Measurements from ENCODE around the gene TBC1D26.
"Not testable (repeated sequence)": the region's sequence is repeated elsewhere in the genome, so short reads cannot be mapped to it uniquely, and the experiment has no call there.

TBC1D26 gene

GRCh38 chr17:15776871-15777270 is 44.8 kb downstream of the TBC1D26 start:
- no peak overlapping the region for H3K4me3 ChIP-seq (ENCODE audit: insufficient read length, low read depth)
- no peaks in the 10 kb centered on the region for H3K27me3 ChIP-seq (ENCODE audit: insufficient read depth, insufficient read length)
- H3K9me3 ChIP-seq (ENCODE audit: insufficient read depth, low read length): peaks cover 38% of the 10 kb centered on the region
- H3K36me3 ChIP-seq (ENCODE audit: insufficient read depth, insufficient read length, low read length): no peaks in the 10 kb centered on the region
- no peak for DNase-seq (ENCODE audit: low read depth, low spot score)
- TF ChIP-seq YY1 (IDR thresholded peaks at IDR 0.05; ENCODE audit: insufficient read depth, insufficient read length): no peak
- no peak for TF ChIP-seq SUZ12 (IDR thresholded peaks at IDR 0.05; ENCODE audit: extremely low read depth, insufficient read depth, insufficient read length)
- TF ChIP-seq ZNF274 (IDR thresholded peaks at IDR 0.05; ENCODE audit: low read depth, low read length): no peak
- H3K4me1 ChIP-seq (ENCODE audit: insufficient read depth, insufficient read length): no peaks in the 10 kb centered on the region
- no peak overlapping the region for H3K9ac ChIP-seq (ENCODE audit: insufficient read length, low read depth)

GRCh38 chr17:15777297-15777696 is 45.2 kb downstream of the TBC1D26 start:
- Histone ChIP-seq H3K4me1 (ENCODE audit: insufficient read depth, insufficient read length) (no peaks in the 10 kb centered on the region), H3K9me3 (ENCODE audit: insufficient read depth, low read length) (peaks cover 38% of the 10 kb centered on the region), H3K36me3 (ENCODE audit: insufficient read depth, insufficient read length, low read length) (no peaks in the 10 kb centered on the region), H3K9ac (ENCODE audit: insufficient read length, low read depth) (no peak overlapping the region), H3K27me3 (ENCODE audit: insufficient read depth, insufficient read length) (no peaks in the 10 kb centered on the region), H3K4me3 (ENCODE audit: insufficient read length, low read depth) (no peak overlapping the region)
- TF ChIP-seq SUZ12 (IDR thresholded peaks at IDR 0.05; ENCODE audit: extremely low read depth, insufficient read depth, insufficient read length) (no peak), YY1 (IDR thresholded peaks at IDR 0.05; ENCODE audit: insufficient read depth, insufficient read length) (no peak), ZNF274 (IDR thresholded peaks at IDR 0.05; ENCODE audit: low read depth, low read length) (no peak)
- no peak for DNase-seq (ENCODE audit: low read depth, low spot score)

DNA sequence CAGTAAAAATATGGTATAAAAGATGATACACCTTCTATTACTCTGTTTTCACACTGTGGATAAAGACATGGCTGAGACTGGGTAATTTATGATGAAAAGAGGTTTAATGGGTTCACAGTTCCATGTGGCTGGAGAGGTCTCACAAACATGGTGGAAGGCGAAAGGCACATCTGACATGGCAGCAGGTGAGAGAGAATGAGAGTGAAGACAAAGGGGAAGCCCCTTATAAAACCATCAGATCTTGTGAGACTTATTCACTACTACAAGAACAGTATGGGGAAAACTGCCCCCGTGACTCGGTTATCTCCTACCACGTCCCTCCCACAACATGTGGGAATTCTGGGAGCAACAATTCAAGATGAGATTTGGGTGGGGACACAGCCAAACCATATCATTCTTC is 45.6 kb downstream of the TBC1D26 start:
- no peak overlapping the region for H3K4me3 ChIP-seq (ENCODE audit: insufficient read length, low read depth)
- no peak for DNase-seq (ENCODE audit: low read depth, low spot score)
- peaks cover 38% of the 10 kb centered on the region for H3K9me3 ChIP-seq (ENCODE audit: insufficient read depth, low read length)
- no peaks in the 10 kb centered on the region for H3K27me3 ChIP-seq (ENCODE audit: insufficient read depth, insufficient read length)
- H3K4me1 ChIP-seq (ENCODE audit: insufficient read depth, insufficient read length): no peaks in the 10 kb centered on the region
- H3K36me3 ChIP-seq (ENCODE audit: insufficient read depth, insufficient read length, low read length): no peaks in the 10 kb centered on the region
- no peak overlapping the region for H3K9ac ChIP-seq (ENCODE audit: insufficient read length, low read depth)
- no peak for TF ChIP-seq ZNF274 (IDR thresholded peaks at IDR 0.05; ENCODE audit: low read depth, low read length)
- TF ChIP-seq SUZ12 (IDR thresholded peaks at IDR 0.05; ENCODE audit: extremely low read depth, insufficient read depth, insufficient read length): no peak
- no peak for TF ChIP-seq YY1 (IDR thresholded peaks at IDR 0.05; ENCODE audit: insufficient read depth, insufficient read length)

DNA sequence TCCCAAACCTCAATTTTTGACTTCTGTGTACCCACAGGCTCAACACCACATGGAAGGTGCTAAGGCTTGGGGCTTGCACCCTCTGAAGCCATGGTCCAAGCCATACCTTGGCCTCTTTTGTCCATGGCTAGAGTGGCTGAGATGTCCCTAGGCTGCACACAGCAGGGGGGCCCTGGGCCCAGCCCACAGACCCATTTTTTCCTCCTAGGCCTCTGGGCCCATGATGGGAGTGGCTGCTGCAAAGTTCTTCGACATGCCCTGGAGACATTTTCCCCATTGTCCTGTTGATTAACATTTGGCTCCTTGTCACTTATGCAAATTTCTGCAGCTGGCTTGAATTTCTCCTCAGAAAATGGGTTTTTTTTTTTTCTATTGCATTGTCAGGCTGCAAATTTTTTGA is 47.0 kb downstream of the TBC1D26 start:
- no peak overlapping the region for H3K4me3 ChIP-seq (ENCODE audit: insufficient read length, low read depth)
- TF ChIP-seq YY1 (IDR thresholded peaks at IDR 0.05; ENCODE audit: insufficient read depth, insufficient read length) (no peak), ZNF274 (IDR thresholded peaks at IDR 0.05; ENCODE audit: low read depth, low read length) (no peak), SUZ12 (IDR thresholded peaks at IDR 0.05; ENCODE audit: extremely low read depth, insufficient read depth, insufficient read length) (no peak)
- DNase-seq (ENCODE audit: low read depth, low spot score): peak; percentile 9
- no peaks in the 10 kb centered on the region for H3K36me3 ChIP-seq (ENCODE audit: insufficient read depth, insufficient read length, low read length)
- peaks cover 38% of the 10 kb centered on the region for H3K9me3 ChIP-seq (ENCODE audit: insufficient read depth, low read length)
- H3K4me1 ChIP-seq (ENCODE audit: insufficient read depth, insufficient read length): no peaks in the 10 kb centered on the region
- no peaks in the 10 kb centered on the region for H3K27me3 ChIP-seq (ENCODE audit: insufficient read depth, insufficient read length)
- H3K9ac ChIP-seq (ENCODE audit: insufficient read length, low read depth): no peak overlapping the region

- TF ChIP-seq ZNF274 (IDR thresholded peaks at IDR 0.05; ENCODE audit: low read depth, low read length): no peak
- no peak for TF ChIP-seq YY1 (IDR thresholded peaks at IDR 0.05; ENCODE audit: insufficient read depth, insufficient read length)
- TF ChIP-seq SUZ12 (IDR thresholded peaks at IDR 0.05; ENCODE audit: extremely low read depth, insufficient read depth, insufficient read length): no peak
- Histone ChIP-seq H3K27me3 (ENCODE audit: insufficient read depth, insufficient read length) (no peaks in the 10 kb centered on the region), H3K9me3 (ENCODE audit: insufficient read depth, low read length) (peaks cover 38% of the 10 kb centered on the region), H3K4me3 (ENCODE audit: insufficient read length, low read depth) (no peak overlapping the region), H3K36me3 (ENCODE audit: insufficient read depth, insufficient read length, low read length) (no peaks in the 10 kb centered on the region), H3K9ac (ENCODE audit: insufficient read length, low read depth) (no peak overlapping the region), H3K4me1 (ENCODE audit: insufficient read depth, insufficient read length) (no peaks in the 10 kb centered on the region)
- no peak for DNase-seq (ENCODE audit: low read depth, low spot score)
Measured at GRCh38 chr17:15780188-15780587, 48.1 kb downstream of the TBC1D26 start.

GRCh38 chr17:15782866-15783265 is 50.8 kb downstream of the TBC1D26 start:
- DNase-seq (ENCODE audit: low read depth, low spot score): no peak
- Histone ChIP-seq H3K4me1 (ENCODE audit: insufficient read depth, insufficient read length) (no peaks in the 10 kb centered on the region), H3K9me3 (ENCODE audit: insufficient read depth, low read length) (peaks cover 26% of the 10 kb centered on the region), H3K4me3 (ENCODE audit: insufficient read length, low read depth) (no peak overlapping the region), H3K27me3 (ENCODE audit: insufficient read depth, insufficient read length) (no peaks in the 10 kb centered on the region), H3K9ac (ENCODE audit: insufficient read length, low read depth) (no peak overlapping the region), H3K36me3 (ENCODE audit: insufficient read depth, insufficient read length, low read length) (no peaks in the 10 kb centered on the region)
- no peak for TF ChIP-seq ZNF274 (IDR thresholded peaks at IDR 0.05; ENCODE audit: low read depth, low read length)
- no peak for TF ChIP-seq YY1 (IDR thresholded peaks at IDR 0.05; ENCODE audit: insufficient read depth, insufficient read length)
- no peak for TF ChIP-seq SUZ12 (IDR thresholded peaks at IDR 0.05; ENCODE audit: extremely low read depth, insufficient read depth, insufficient read length)

GRCh38 chr17:15783461-15783860 is 51.4 kb downstream of the TBC1D26 start:
- DNase-seq (ENCODE audit: low read depth, low spot score): no peak
- Histone ChIP-seq H3K9ac (ENCODE audit: insufficient read length, low read depth) (no peak overlapping the region), H3K36me3 (ENCODE audit: insufficient read depth, insufficient read length, low read length) (no peaks in the 10 kb centered on the region), H3K4me3 (ENCODE audit: insufficient read length, low read depth) (no peak overlapping the region), H3K27me3 (ENCODE audit: insufficient read depth, insufficient read length) (no peaks in the 10 kb centered on the region), H3K9me3 (ENCODE audit: insufficient read depth, low read length) (peaks cover 22% of the 10 kb centered on the region), H3K4me1 (ENCODE audit: insufficient read depth, insufficient read length) (no peaks in the 10 kb centered on the region)
- TF ChIP-seq ZNF274 (IDR thresholded peaks at IDR 0.05; ENCODE audit: low read depth, low read length): no peak
- TF ChIP-seq SUZ12 (IDR thresholded peaks at IDR 0.05; ENCODE audit: extremely low read depth, insufficient read depth, insufficient read length): no peak
- no peak for TF ChIP-seq YY1 (IDR thresholded peaks at IDR 0.05; ENCODE audit: insufficient read depth, insufficient read length)

GRCh38 chr17:15784351-15784750 is 52.3 kb downstream of the TBC1D26 start:
- DNase-seq (ENCODE audit: low read depth, low spot score); H3K4me1 ChIP-seq (ENCODE audit: insufficient read depth, insufficient read length); H3K4me3 ChIP-seq (ENCODE audit: insufficient read length, low read depth); H3K9ac ChIP-seq (ENCODE audit: insufficient read length, low read depth); H3K36me3 ChIP-seq (ENCODE audit: insufficient read depth, insufficient read length, low read length); H3K27me3 ChIP-seq (ENCODE audit: insufficient read depth, insufficient read length): not testable (repeated sequence)
- peaks cover 13% of the 10 kb centered on the region for H3K9me3 ChIP-seq (ENCODE audit: insufficient read depth, low read length)

- H3K9me3 ChIP-seq (ENCODE audit: insufficient read depth, low read length); H3K36me3 ChIP-seq (ENCODE audit: insufficient read depth, insufficient read length, low read length); H3K9ac ChIP-seq (ENCODE audit: insufficient read length, low read depth); DNase-seq (ENCODE audit: low read depth, low spot score); H3K27me3 ChIP-seq (ENCODE audit: insufficient read depth, insufficient read length); H3K4me3 ChIP-seq (ENCODE audit: insufficient read length, low read depth); H3K4me1 ChIP-seq (ENCODE audit: insufficient read depth, insufficient read length): not testable (repeated sequence)
Measured at GRCh38 chr17:15787363-15788075, 55.4 kb downstream of the TBC1D26 start.

GRCh38 chr17:15788365-15788764 is 56.3 kb downstream of the TBC1D26 start:
- not testable (repeated sequence) for H3K9ac ChIP-seq (ENCODE audit: insufficient read length, low read depth); H3K27me3 ChIP-seq (ENCODE audit: insufficient read depth, insufficient read length); DNase-seq (ENCODE audit: low read depth, low spot score); H3K4me3 ChIP-seq (ENCODE audit: insufficient read length, low read depth); H3K4me1 ChIP-seq (ENCODE audit: insufficient read depth, insufficient read length); H3K9me3 ChIP-seq (ENCODE audit: insufficient read depth, low read length); H3K36me3 ChIP-seq (ENCODE audit: insufficient read depth, insufficient read length, low read length)
